SK-N-MC (cell line): Measurements from ENCODE around the gene GPC6.
A peak's percentile ranks its signal among the peaks of the same experiment; 100 is the strongest.

Experiments
- DNase-seq: peaks from one replicate; pipeline ENCODE4 v3.0.0-alpha.2; 2011; ENCODE audit warnings: low read depth, low spot score
- H3K27ac ChIP-seq: fragments of 200-600 bp; sonication (generic); 2 replicates; pipeline ENCODE4 v1.5.1; 2016; ENCODE audit warnings: mixed run types
- H3K36me3 ChIP-seq: fragments of 200-600 bp; sonication (generic); 2 replicates; pipeline ENCODE4 v1.6.1; 2017; ENCODE audit warnings: antibody characterized with exemption, low read length, mixed read lengths; ENCODE audit not compliant: insufficient read depth
- H3K4me3 ChIP-seq: fragments of 200-600 bp; sonication (generic); 2 replicates; pipeline ENCODE4 v1.5.1; 2016
- H3K9ac ChIP-seq: fragments of 200-600 bp; sonication (generic); 2 replicates; pipeline ENCODE4 v1.8.0; 2017; ENCODE audit warnings: mixed run types, mixed read lengths; ENCODE audit not compliant: insufficient read length
- H3K9me3 ChIP-seq: fragments of 200-600 bp; sonication (generic); 2 replicates; pipeline ENCODE4 v1.6.1; 2017; ENCODE audit warnings: low read depth, mild to moderate bottlenecking, antibody characterized with exemption, low read length, moderate library complexity, mixed read lengths
- EZH2 ChIP-seq: fragments of 200-600 bp; sonication (generic); IDR thresholded peaks from one replicate; pipeline ENCODE4 v1.6.1; 2017; ENCODE audit warnings: antibody characterized with exemption
- FOXP2 ChIP-seq: optimal IDR thresholded peaks from 2 replicates; pipeline ENCODE3; 2011; ENCODE audit warnings: mild to moderate bottlenecking, moderate library complexity; ENCODE audit not compliant: insufficient read depth; ENCODE audit errors: extremely low read length, control extremely low read depth
- POLR2AphosphoS5 ChIP-seq: IDR thresholded peaks from 2 replicates; pipeline ENCODE4 v1.6.1; 2012; ENCODE audit warnings: mild to moderate bottlenecking, low read depth, low read length, borderline replicate concordance

The GPC6 gene

GRCh38 chr13:93786846-93787489 is 560.4 kb downstream of the GPC6 start:
- Histone ChIP-seq H3K36me3 (no peaks in the 10 kb centered on the region), H3K27ac (no peak overlapping the region), H3K9me3 (no peaks in the 10 kb centered on the region), H3K9ac (no peak overlapping the region), H3K4me3 (no peak overlapping the region)
- peak; percentile 12 for DNase-seq
- TF ChIP-seq FOXP2 (no peak), EZH2 (no peak), POLR2AphosphoS5 (no peak)

- Histone ChIP-seq H3K9me3 (no peaks in the 10 kb centered on the region), H3K9ac (no peak overlapping the region), H3K36me3 (no peaks in the 10 kb centered on the region), H3K4me3 (no peak overlapping the region), H3K27ac (no peak overlapping the region)
- DNase-seq, result no peak
- TF ChIP-seq FOXP2 (no peak), EZH2 (no peak), POLR2AphosphoS5 (no peak)
These were observed 561.8 kb downstream of the GPC6 start for GRCh38 chr13:93788456-93788855.

GRCh38 chr13:93789058-93789457 is 562.5 kb downstream of the GPC6 start:
- TF ChIP-seq EZH2 (no peak), POLR2AphosphoS5 (no peak), FOXP2 (no peak)
- Histone ChIP-seq H3K9ac (no peak overlapping the region), H3K9me3 (no peaks in the 10 kb centered on the region), H3K27ac (no peak overlapping the region), H3K36me3 (no peaks in the 10 kb centered on the region), H3K4me3 (no peak overlapping the region)
- DNase-seq, result no peak

GRCh38 chr13:93794197-93794885 is 567.7 kb downstream of the GPC6 start:
- TF ChIP-seq EZH2 (no peak), FOXP2 (no peak), POLR2AphosphoS5 (no peak)
- Histone ChIP-seq H3K27ac (no peak overlapping the region), H3K4me3 (no peak overlapping the region), H3K9me3 (no peaks in the 10 kb centered on the region), H3K36me3 (no peaks in the 10 kb centered on the region), H3K9ac (no peak overlapping the region)
- DNase-seq, result no peak

- H3K9ac ChIP-seq, result no peak overlapping the region
- no peaks in the 10 kb centered on the region for H3K9me3 ChIP-seq
- no peak overlapping the region for H3K27ac ChIP-seq
- no peak overlapping the region for H3K4me3 ChIP-seq
- TF ChIP-seq FOXP2 (no peak), POLR2AphosphoS5 (no peak), EZH2 (no peak)
- no peak for DNase-seq
- no peaks in the 10 kb centered on the region for H3K36me3 ChIP-seq
These were observed 570.9 kb downstream of the GPC6 start for GRCh38 chr13:93797463-93797862.

GRCh38 chr13:93800342-93800741 is 573.7 kb downstream of the GPC6 start:
- DNase-seq, result no peak
- TF ChIP-seq POLR2AphosphoS5, result no peak
- no peak for TF ChIP-seq EZH2
- TF ChIP-seq FOXP2, result no peak
- Histone ChIP-seq H3K4me3 (no peak overlapping the region), H3K9me3 (no peaks in the 10 kb centered on the region), H3K9ac (no peak overlapping the region), H3K27ac (no peak overlapping the region), H3K36me3 (no peaks in the 10 kb centered on the region)

GRCh38 chr13:93805736-93806135 is 579.1 kb downstream of the GPC6 start:
- no peak overlapping the region for H3K9ac ChIP-seq
- no peak overlapping the region for H3K27ac ChIP-seq
- no peaks in the 10 kb centered on the region for H3K9me3 ChIP-seq
- no peak for TF ChIP-seq EZH2
- TF ChIP-seq POLR2AphosphoS5, result no peak
- TF ChIP-seq FOXP2, result no peak
- no peaks in the 10 kb centered on the region for H3K36me3 ChIP-seq
- no peak for DNase-seq
- no peak overlapping the region for H3K4me3 ChIP-seq

- TF ChIP-seq FOXP2, result no peak
- TF ChIP-seq POLR2AphosphoS5, result no peak
- no peak for TF ChIP-seq EZH2
- H3K9me3 ChIP-seq, result no peaks in the 10 kb centered on the region
- H3K9ac ChIP-seq, result no peak overlapping the region
- DNase-seq, result no peak
- H3K4me3 ChIP-seq, result no peak overlapping the region
- H3K36me3 ChIP-seq, result no peaks in the 10 kb centered on the region
- H3K27ac ChIP-seq, result no peak overlapping the region
These were observed 580.3 kb downstream of the GPC6 start for GRCh38 chr13:93806861-93807260.
